ENCODE data around the gene MKKS.

- TF ChIP-seq CTCF (IDR thresholded peaks at IDR 0.05): no peak
- TF ChIP-seq POLR2A (IDR thresholded peaks at IDR 0.05): no peak
- TF ChIP-seq POLR2AphosphoS5 (IDR thresholded peaks at IDR 0.05): no peak
- TF ChIP-seq EP300 (IDR thresholded peaks at IDR 0.05): no peak
These were observed 74.4 kb downstream of the MKKS start for GRCh38 chr20:10359621-10360040.
